Caco-2 (cell line): ENCODE results near the gene WNK2. TPM values are rescaled to one million over a fixed set of nuclear protein-coding genes. Genes with fewer than 3 reads are reported as not detected.

Source experiments
- BruUV-seq: library from RNA; stranded (reverse); fragments of 400-500 nt; replicated peaks from 2 replicates; lab custom pipeline; 2021; lab: Mats Ljungman, UMichigan
- CTCF ChIA-PET: fragments of 300-600 bp; sonication (Branson Sonifier 250); formaldehyde crosslinking; loops from one replicate; lab custom pipeline; 2022; ENCODE audit warnings: antibody characterized with exemption; lab: Charles Lee
- POLR2A ChIA-PET: fragments of 300-600 bp; sonication (Branson Sonifier 250); formaldehyde crosslinking; loops from one replicate; lab custom pipeline; 2022; ENCODE audit warnings: antibody characterized with exemption; lab: Charles Lee
- DNase-seq, 2 experiments: peaks; one replicate each; pipeline versions ENCODE4 v3.0.0 to v3.0.0-alpha.2; 2020 to 2022
- H3K27me3 ChIP-seq: replicated peaks from 2 replicates; pipeline ENCODE4 v1.6.0; 2011; ENCODE audit warnings: low read length; ENCODE audit not compliant: control insufficient read depth, insufficient read depth
- H3K36me3 ChIP-seq: 2 replicates; pipeline ENCODE4 v1.5.1; 2011; ENCODE audit warnings: low read length; ENCODE audit not compliant: control insufficient read depth, insufficient read depth
- H3K4me1 ChIP-seq: fragments of 250-450 bp; sonication (Bioruptor Pico); 2 replicates; pipeline ENCODE4 v1.5.1; 2020; ENCODE audit warnings: mild to moderate bottlenecking
- H3K4me3 ChIP-seq: 2 replicates; pipeline ENCODE4 v1.5.1; 2011; ENCODE audit warnings: low read depth, mild to moderate bottlenecking, control low read depth, low read length
- H3K9me3 ChIP-seq: fragments of 250-450 bp; sonication (Bioruptor Pico); 2 replicates; pipeline ENCODE4 v1.5.1; 2020; ENCODE audit warnings: mild to moderate bottlenecking, moderate library complexity
- H3K27ac Mint-ChIP-seq: one replicate; pipeline ENCODE4 v1.8.0; 2022; ENCODE audit warnings: mixed read lengths; ENCODE audit not compliant: unreplicated experiment
- H3K27me3 Mint-ChIP-seq: one replicate; pipeline ENCODE4 v1.8.0; 2022; ENCODE audit warnings: mixed read lengths; ENCODE audit not compliant: insufficient read depth, unreplicated experiment
- H3K36me3 Mint-ChIP-seq: one replicate; pipeline ENCODE4 v1.8.0; 2022; ENCODE audit warnings: mild to moderate bottlenecking, mixed read lengths; ENCODE audit not compliant: insufficient read depth, unreplicated experiment
- H3K4me1 Mint-ChIP-seq: one replicate; pipeline ENCODE4 v1.8.0; 2022; ENCODE audit warnings: low read depth, mixed read lengths; ENCODE audit not compliant: unreplicated experiment
- H3K4me3 Mint-ChIP-seq: one replicate; pipeline ENCODE4 v1.8.0; 2022; ENCODE audit warnings: mild to moderate bottlenecking, moderate library complexity, mixed read lengths; ENCODE audit not compliant: unreplicated experiment
- H3K9me3 Mint-ChIP-seq: one replicate; pipeline ENCODE4 v1.8.0; 2022; ENCODE audit warnings: mixed read lengths; ENCODE audit not compliant: unreplicated experiment
- CTCF ChIP-seq, 2 experiments: fragments of 200-600 bp in 1 of 2; IDR thresholded peaks; 1 replicate in 1 of 2; 2 replicates in 1 of 2; pipeline versions ENCODE4 v1.5.1 to v1.8.0; 2011 to 2022; ENCODE audit warnings: antibody characterized with exemption in 1 of 2, control low read depth in 1 of 2, inconsistent platforms in 1 of 2, low read depth in 1 of 2, low read length in 1 of 2, mild to moderate bottlenecking in 1 of 2, moderate library complexity in 1 of 2; ENCODE audit not compliant: insufficient read depth in 1 of 2, severe bottlenecking in 1 of 2, unreplicated experiment in 1 of 2
- intact Hi-C: fragments of 100-400 bp; cut with micrococcal nuclease; formaldehyde crosslinking; loops from one replicate; pipeline ENCODE4 v1.10.0; 2022; ENCODE audit not compliant: unreplicated experiment
- total RNA-seq: library from RNA; stranded (reverse); gene quantifications from 2 replicates; pipeline ENCODE4 v1.2.3, GENCODE V29; 2022

Gene WNK2
- total RNA-seq, 1 experiment from 2014 or later = 21.7 TPM

- peaks cover 15% of the 10 kb centered on the region for H3K4me1 ChIP-seq
- H3K36me3 ChIP-seq = no peaks in the 10 kb centered on the region
- TF ChIP-seq CTCF (IDR thresholded peaks at IDR 0.05; ENCODE audit: insufficient read depth in 1 of 2, low read depth in 1 of 2, low read length in 1 of 2, severe bottlenecking in 1 of 2, unreplicated experiment in 1 of 2) = no peak
- Mint-ChIP-seq H3K4me3 (no peak overlapping the region), H3K9me3 (no peaks in the 10 kb centered on the region), H3K27ac (no peak overlapping the region), H3K36me3 (peaks cover 5% of the 10 kb centered on the region), H3K4me1 (peaks cover 10% of the 10 kb centered on the region), H3K27me3 (no peaks in the 10 kb centered on the region)
- no peaks in the 10 kb centered on the region for H3K9me3 ChIP-seq
- intact Hi-C loops = no loop called here
- H3K4me3 ChIP-seq = no peak overlapping the region
- H3K27me3 ChIP-seq = no peaks in the 10 kb centered on the region
- no TSS peak for BruUV-seq
- CTCF ChIA-PET = no interaction called here
- POLR2A ChIA-PET = no interaction called here
- no peak for DNase-seq
Measured at GRCh38 chr9:93308676-93309075, 124.7 kb downstream of the WNK2 start.

- H3K36me3 Mint-ChIP-seq = peaks cover 5% of the 10 kb centered on the region
- ChIA-PET POLR2A (no interaction called here), CTCF (no interaction called here)
- peak overlapping the region; percentile 61 for H3K27ac Mint-ChIP-seq
- Histone ChIP-seq H3K4me1 (peaks cover 17% of the 10 kb centered on the region), H3K36me3 (no peaks in the 10 kb centered on the region), H3K9me3 (no peaks in the 10 kb centered on the region), H3K27me3 (no peaks in the 10 kb centered on the region), H3K4me3 (no peak overlapping the region)
- intact Hi-C loops = loop anchor here (5.0 kb wide), 1 partner anchor 142 kb away; the partner anchor contains the start of genes FAM120A and FAM120AOS
- H3K4me3 Mint-ChIP-seq = no peak overlapping the region
- no peaks in the 10 kb centered on the region for H3K9me3 Mint-ChIP-seq
- no peak for DNase-seq
- BruUV-seq = no TSS peak
- H3K27me3 Mint-ChIP-seq = no peaks in the 10 kb centered on the region
- peaks cover 10% of the 10 kb centered on the region for H3K4me1 Mint-ChIP-seq
- no peak for TF ChIP-seq CTCF (IDR thresholded peaks at IDR 0.05; ENCODE audit: insufficient read depth in 1 of 2, low read depth in 1 of 2, low read length in 1 of 2, severe bottlenecking in 1 of 2, unreplicated experiment in 1 of 2)
Measured at GRCh38 chr9:93309889-93310425, 126.0 kb downstream of the WNK2 start.

- Mint-ChIP-seq H3K36me3 (peaks cover 5% of the 10 kb centered on the region), H3K4me3 (no peak overlapping the region), H3K4me1 (peaks cover 17% of the 10 kb centered on the region), H3K9me3 (no peaks in the 10 kb centered on the region), H3K27ac (no peak overlapping the region), H3K27me3 (no peaks in the 10 kb centered on the region)
- no peak for TF ChIP-seq CTCF (IDR thresholded peaks at IDR 0.05; ENCODE audit: insufficient read depth in 1 of 2, low read depth in 1 of 2, low read length in 1 of 2, severe bottlenecking in 1 of 2, unreplicated experiment in 1 of 2)
- no peaks in the 10 kb centered on the region for H3K27me3 ChIP-seq
- peaks cover 23% of the 10 kb centered on the region for H3K4me1 ChIP-seq
- H3K9me3 ChIP-seq = no peaks in the 10 kb centered on the region
- intact Hi-C loops = no loop called here
- BruUV-seq = no TSS peak
- H3K36me3 ChIP-seq = no peaks in the 10 kb centered on the region
- ChIA-PET POLR2A (no interaction called here), CTCF (no interaction called here)
- no peak overlapping the region for H3K4me3 ChIP-seq
- DNase-seq = no peak
Measured at GRCh38 chr9:93315118-93315517, 131.2 kb downstream of the WNK2 start.
